Esophagus squamous epithelium (tissue), 4 donors: ENCODE data around the gene OR2L3.

ENCODE experiments used
- POLR2A ChIP-seq, 4 donors: fragments of 450-650 bp; IDR thresholded peaks; one replicate each; pipeline ENCODE4 v1.6.1; 2017; ENCODE audit warnings: antibody characterized with exemption in 4 of 4, mild to moderate bottlenecking in 4 of 4, moderate library complexity in 3 of 4
- TF ChIP-seq, protein P1 (sequence below), 6 experiments: fragments of 450-650 bp in 4 of 6; fragments of 200-600 bp in 2 of 6; sonication (generic) in 2 of 6; IDR thresholded peaks; one replicate each; pipeline ENCODE4 v1.5.1; 2016 to 2019; ENCODE audit warnings: antibody characterized with exemption in 6 of 6, mild to moderate bottlenecking in 4 of 6, moderate library complexity in 4 of 6

- TF ChIP-seq, protein P1, sequence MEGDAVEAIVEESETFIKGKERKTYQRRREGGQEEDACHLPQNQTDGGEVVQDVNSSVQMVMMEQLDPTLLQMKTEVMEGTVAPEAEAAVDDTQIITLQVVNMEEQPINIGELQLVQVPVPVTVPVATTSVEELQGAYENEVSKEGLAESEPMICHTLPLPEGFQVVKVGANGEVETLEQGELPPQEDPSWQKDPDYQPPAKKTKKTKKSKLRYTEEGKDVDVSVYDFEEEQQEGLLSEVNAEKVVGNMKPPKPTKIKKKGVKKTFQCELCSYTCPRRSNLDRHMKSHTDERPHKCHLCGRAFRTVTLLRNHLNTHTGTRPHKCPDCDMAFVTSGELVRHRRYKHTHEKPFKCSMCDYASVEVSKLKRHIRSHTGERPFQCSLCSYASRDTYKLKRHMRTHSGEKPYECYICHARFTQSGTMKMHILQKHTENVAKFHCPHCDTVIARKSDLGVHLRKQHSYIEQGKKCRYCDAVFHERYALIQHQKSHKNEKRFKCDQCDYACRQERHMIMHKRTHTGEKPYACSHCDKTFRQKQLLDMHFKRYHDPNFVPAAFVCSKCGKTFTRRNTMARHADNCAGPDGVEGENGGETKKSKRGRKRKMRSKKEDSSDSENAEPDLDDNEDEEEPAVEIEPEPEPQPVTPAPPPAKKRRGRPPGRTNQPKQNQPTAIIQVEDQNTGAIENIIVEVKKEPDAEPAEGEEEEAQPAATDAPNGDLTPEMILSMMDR (IDR thresholded peaks at IDR 0.05) = no peak
- no peak for TF ChIP-seq POLR2A (IDR thresholded peaks at IDR 0.05)
Measured at GRCh38 chr1:248054671-248055070, 8.0 kb downstream of the OR2L3 start.
